ENCODE data around the gene GYPC.

Gene GYPC

GRCh38 chr2:126663184-126663963 lies 7.4 kb downstream of the GYPC start:
- Histone ChIP-seq H3K36me3 (ENCODE audit: control insufficient read depth, insufficient read depth, low read length) (no peaks in the 10 kb centered on the region), H3K9ac (ENCODE audit: low read length) (no peak overlapping the region), H3K27ac (ENCODE audit: low read depth, low read length) (peak overlapping the region; percentile 28), H3K27me3 (ENCODE audit: control insufficient read depth, insufficient read depth, low read length) (no peaks in the 10 kb centered on the region), H3K4me3 (ENCODE audit: low read length) (no peak overlapping the region), H3K4me1 (ENCODE audit: control insufficient read depth, insufficient read depth, low read length) (peaks cover 21% of the 10 kb centered on the region)

DNA sequence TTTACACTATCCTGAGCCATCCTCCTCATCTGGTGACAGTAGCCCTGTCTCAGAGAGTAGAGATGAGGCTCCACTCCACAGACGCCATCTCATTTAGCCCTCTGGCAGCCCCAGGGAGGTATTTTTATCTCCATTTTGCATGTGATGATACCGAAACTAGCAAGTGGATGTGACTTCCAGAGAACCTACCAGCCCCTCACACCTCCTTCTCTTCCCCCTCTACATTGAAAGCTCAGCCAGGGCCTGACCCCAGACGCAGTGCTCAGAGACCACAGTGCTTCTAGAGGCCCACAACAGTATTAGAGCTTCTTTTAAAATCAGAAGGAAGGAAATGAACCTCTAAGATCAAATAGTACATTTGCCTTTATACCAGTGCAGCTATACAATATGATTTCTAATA lies 8.3 kb downstream of the GYPC start:
- H3K4me3 ChIP-seq (ENCODE audit: low read length), result no peak overlapping the region
- no peaks in the 10 kb centered on the region for H3K27me3 ChIP-seq (ENCODE audit: control insufficient read depth, insufficient read depth, low read length)
- H3K36me3 ChIP-seq (ENCODE audit: control insufficient read depth, insufficient read depth, low read length), result no peaks in the 10 kb centered on the region
- no peak overlapping the region for H3K27ac ChIP-seq (ENCODE audit: low read depth, low read length)
- H3K4me1 ChIP-seq (ENCODE audit: control insufficient read depth, insufficient read depth, low read length), result peaks cover 15% of the 10 kb centered on the region
- H3K9ac ChIP-seq (ENCODE audit: low read length), result no peak overlapping the region

DNA sequence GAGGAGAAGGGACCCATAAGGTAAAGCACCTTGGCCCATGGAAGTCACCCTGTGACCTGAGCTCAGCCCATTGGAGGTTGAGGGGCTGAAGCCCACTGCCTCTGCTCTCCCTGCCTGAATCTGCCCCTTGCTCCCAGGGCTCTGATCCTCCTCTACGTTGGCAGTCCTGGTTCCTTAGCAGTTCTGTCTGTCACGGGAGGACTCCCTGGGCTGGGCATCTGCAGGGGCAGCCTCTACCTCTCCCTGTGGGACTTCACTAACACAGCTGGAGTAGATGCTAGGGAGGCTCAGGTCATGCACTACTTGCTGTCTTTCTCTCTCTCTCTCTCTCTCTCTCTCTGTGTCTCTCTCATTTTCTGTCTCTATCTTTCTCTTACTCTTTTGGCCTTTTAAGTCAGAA lies 8.7 kb downstream of the GYPC start:
- Histone ChIP-seq H3K27me3 (ENCODE audit: control insufficient read depth, insufficient read depth, low read length) (no peaks in the 10 kb centered on the region), H3K9ac (ENCODE audit: low read length) (no peak overlapping the region), H3K4me1 (ENCODE audit: control insufficient read depth, insufficient read depth, low read length) (peaks cover 12% of the 10 kb centered on the region), H3K4me3 (ENCODE audit: low read length) (no peak overlapping the region), H3K27ac (ENCODE audit: low read depth, low read length) (no peak overlapping the region), H3K36me3 (ENCODE audit: control insufficient read depth, insufficient read depth, low read length) (no peaks in the 10 kb centered on the region)

GRCh38 chr2:126665483-126665882 lies 9.5 kb downstream of the GYPC start:
- no peak overlapping the region for H3K27ac ChIP-seq (ENCODE audit: low read depth, low read length)

GRCh38 chr2:126668254-126668653 lies 12.3 kb downstream of the GYPC start:
- Histone ChIP-seq H3K4me3 (ENCODE audit: low read length) (no peak overlapping the region), H3K9ac (ENCODE audit: low read length) (no peak overlapping the region), H3K27ac (ENCODE audit: low read depth, low read length) (no peak overlapping the region), H3K27me3 (ENCODE audit: control insufficient read depth, insufficient read depth, low read length) (no peaks in the 10 kb centered on the region), H3K36me3 (ENCODE audit: control insufficient read depth, insufficient read depth, low read length) (no peaks in the 10 kb centered on the region), H3K4me1 (ENCODE audit: control insufficient read depth, insufficient read depth, low read length) (peaks cover 7% of the 10 kb centered on the region)

More at GRCh38 chr2:126665483-126665882, 9.5 kb downstream of the GYPC start:
- no peak overlapping the region for H3K4me3 ChIP-seq (ENCODE audit: low read length)
- H3K9ac ChIP-seq (ENCODE audit: low read length), result no peak overlapping the region
- H3K4me1 ChIP-seq (ENCODE audit: control insufficient read depth, insufficient read depth, low read length), result peaks cover 8% of the 10 kb centered on the region
- no peaks in the 10 kb centered on the region for H3K27me3 ChIP-seq (ENCODE audit: control insufficient read depth, insufficient read depth, low read length)
- H3K36me3 ChIP-seq (ENCODE audit: control insufficient read depth, insufficient read depth, low read length), result no peaks in the 10 kb centered on the region

DNA sequence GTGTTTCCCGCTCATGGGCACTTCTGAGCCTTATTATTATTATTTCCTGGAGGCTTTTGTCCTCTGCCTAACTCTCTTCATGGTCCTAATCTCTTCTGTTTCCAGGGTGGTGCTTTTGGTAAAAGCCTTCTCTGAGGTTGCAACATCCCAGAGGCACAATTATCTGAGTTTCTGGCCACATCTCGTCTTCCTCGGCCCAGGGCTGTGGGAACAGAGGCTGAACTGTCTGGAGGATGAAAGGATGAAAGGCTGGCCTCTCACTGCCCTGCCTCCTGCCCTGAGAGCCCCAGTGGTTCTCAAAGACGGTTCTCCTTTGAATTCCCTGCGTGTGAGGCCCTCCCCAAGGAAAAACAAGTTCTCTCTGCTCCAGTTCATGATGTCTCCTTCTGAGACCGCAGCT lies 13.8 kb downstream of the GYPC start:
- no peak overlapping the region for H3K27ac ChIP-seq (ENCODE audit: low read depth, low read length)

DNA sequence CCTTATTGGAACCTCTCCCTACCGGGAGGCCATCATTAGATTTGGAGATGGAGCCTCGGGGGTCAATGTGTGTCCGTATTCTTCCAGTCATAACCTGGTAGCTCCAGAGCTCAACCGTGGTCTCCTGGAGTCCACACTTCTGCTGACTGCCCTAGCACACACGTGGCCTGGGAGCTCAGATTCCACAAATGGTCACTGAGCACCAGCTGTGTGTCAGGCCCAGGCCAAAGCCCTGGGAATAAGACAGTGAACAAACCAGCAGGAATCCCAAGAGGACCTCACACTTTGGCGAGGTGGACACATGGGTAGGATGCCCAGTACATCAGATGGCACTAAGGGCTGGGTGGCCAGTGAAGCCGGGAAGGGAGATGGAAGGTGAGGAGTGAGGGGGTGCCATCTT lies 15.5 kb downstream of the GYPC start:
- H3K4me3 ChIP-seq (ENCODE audit: low read length), result no peak overlapping the region
- no peak overlapping the region for H3K9ac ChIP-seq (ENCODE audit: low read length)
- no peaks in the 10 kb centered on the region for H3K36me3 ChIP-seq (ENCODE audit: control insufficient read depth, insufficient read depth, low read length)
- H3K4me1 ChIP-seq (ENCODE audit: control insufficient read depth, insufficient read depth, low read length), result no peaks in the 10 kb centered on the region
- H3K27me3 ChIP-seq (ENCODE audit: control insufficient read depth, insufficient read depth, low read length), result no peaks in the 10 kb centered on the region
- no peak overlapping the region for H3K27ac ChIP-seq (ENCODE audit: low read depth, low read length)

More for the DNA sequence above, 13.8 kb downstream of the GYPC start:
- Histone ChIP-seq H3K36me3 (ENCODE audit: control insufficient read depth, insufficient read depth, low read length) (no peaks in the 10 kb centered on the region), H3K9ac (ENCODE audit: low read length) (no peak overlapping the region), H3K4me1 (ENCODE audit: control insufficient read depth, insufficient read depth, low read length) (peaks cover 4% of the 10 kb centered on the region), H3K4me3 (ENCODE audit: low read length) (no peak overlapping the region), H3K27me3 (ENCODE audit: control insufficient read depth, insufficient read depth, low read length) (no peaks in the 10 kb centered on the region)

GRCh38 chr2:126672980-126673605 lies 17.1 kb downstream of the GYPC start:
- Histone ChIP-seq H3K27ac (ENCODE audit: low read depth, low read length) (no peak overlapping the region), H3K27me3 (ENCODE audit: control insufficient read depth, insufficient read depth, low read length) (no peaks in the 10 kb centered on the region)

GRCh38 chr2:126674075-126674744 lies 18.3 kb downstream of the GYPC start:
- Histone ChIP-seq H3K27ac (ENCODE audit: low read depth, low read length) (no peak overlapping the region), H3K36me3 (ENCODE audit: control insufficient read depth, insufficient read depth, low read length) (no peaks in the 10 kb centered on the region), H3K27me3 (ENCODE audit: control insufficient read depth, insufficient read depth, low read length) (no peaks in the 10 kb centered on the region), H3K9ac (ENCODE audit: low read length) (no peak overlapping the region), H3K4me3 (ENCODE audit: low read length) (no peak overlapping the region), H3K4me1 (ENCODE audit: control insufficient read depth, insufficient read depth, low read length) (no peaks in the 10 kb centered on the region)

More at GRCh38 chr2:126672980-126673605, 17.1 kb downstream of the GYPC start:
- no peak overlapping the region for H3K4me3 ChIP-seq (ENCODE audit: low read length)
- no peak overlapping the region for H3K9ac ChIP-seq (ENCODE audit: low read length)
- no peaks in the 10 kb centered on the region for H3K36me3 ChIP-seq (ENCODE audit: control insufficient read depth, insufficient read depth, low read length)
- H3K4me1 ChIP-seq (ENCODE audit: control insufficient read depth, insufficient read depth, low read length), result no peaks in the 10 kb centered on the region

- no peaks in the 10 kb centered on the region for H3K27me3 ChIP-seq (ENCODE audit: control insufficient read depth, insufficient read depth, low read length)
- no peaks in the 10 kb centered on the region for H3K4me1 ChIP-seq (ENCODE audit: control insufficient read depth, insufficient read depth, low read length)
- no peaks in the 10 kb centered on the region for H3K36me3 ChIP-seq (ENCODE audit: control insufficient read depth, insufficient read depth, low read length)
- no peak overlapping the region for H3K4me3 ChIP-seq (ENCODE audit: low read length)
- H3K27ac ChIP-seq (ENCODE audit: low read depth, low read length), result no peak overlapping the region
- no peak overlapping the region for H3K9ac ChIP-seq (ENCODE audit: low read length)
These were observed 19.7 kb downstream of the GYPC start for GRCh38 chr2:126675637-126676036.

GRCh38 chr2:126676221-126677175 lies 20.5 kb downstream of the GYPC start:
- Histone ChIP-seq H3K9ac (ENCODE audit: low read length) (no peak overlapping the region), H3K27me3 (ENCODE audit: control insufficient read depth, insufficient read depth, low read length) (no peaks in the 10 kb centered on the region), H3K4me3 (ENCODE audit: low read length) (no peak overlapping the region), H3K36me3 (ENCODE audit: control insufficient read depth, insufficient read depth, low read length) (no peaks in the 10 kb centered on the region), H3K27ac (ENCODE audit: low read depth, low read length) (no peak overlapping the region), H3K4me1 (ENCODE audit: control insufficient read depth, insufficient read depth, low read length) (no peaks in the 10 kb centered on the region)

- Histone ChIP-seq H3K4me3 (ENCODE audit: low read length) (no peak overlapping the region), H3K27me3 (ENCODE audit: control insufficient read depth, insufficient read depth, low read length) (no peaks in the 10 kb centered on the region), H3K4me1 (ENCODE audit: control insufficient read depth, insufficient read depth, low read length) (no peaks in the 10 kb centered on the region), H3K27ac (ENCODE audit: low read depth, low read length) (no peak overlapping the region), H3K9ac (ENCODE audit: low read length) (no peak overlapping the region), H3K36me3 (ENCODE audit: control insufficient read depth, insufficient read depth, low read length) (no peaks in the 10 kb centered on the region)
These were observed 21.2 kb downstream of the GYPC start for GRCh38 chr2:126677176-126677538.

All from rectal smooth muscle tissue (tissue), 1 donor.